GM19463 (cell line): ENCODE results near the gene WDR20.
"Not testable (repeated sequence)": the region's sequence is repeated elsewhere in the genome, so short reads cannot be mapped to it uniquely, and the experiment has no call there.

Experiments
- ATAC-seq: cut with Tn5 transposase; IDR thresholded peaks from one replicate; pipeline ENCODE4 v1.9.1; 2021; ENCODE audit warnings: mild to moderate bottlenecking, moderate library complexity; ENCODE audit not compliant: unreplicated experiment

Gene WDR20, protein sequence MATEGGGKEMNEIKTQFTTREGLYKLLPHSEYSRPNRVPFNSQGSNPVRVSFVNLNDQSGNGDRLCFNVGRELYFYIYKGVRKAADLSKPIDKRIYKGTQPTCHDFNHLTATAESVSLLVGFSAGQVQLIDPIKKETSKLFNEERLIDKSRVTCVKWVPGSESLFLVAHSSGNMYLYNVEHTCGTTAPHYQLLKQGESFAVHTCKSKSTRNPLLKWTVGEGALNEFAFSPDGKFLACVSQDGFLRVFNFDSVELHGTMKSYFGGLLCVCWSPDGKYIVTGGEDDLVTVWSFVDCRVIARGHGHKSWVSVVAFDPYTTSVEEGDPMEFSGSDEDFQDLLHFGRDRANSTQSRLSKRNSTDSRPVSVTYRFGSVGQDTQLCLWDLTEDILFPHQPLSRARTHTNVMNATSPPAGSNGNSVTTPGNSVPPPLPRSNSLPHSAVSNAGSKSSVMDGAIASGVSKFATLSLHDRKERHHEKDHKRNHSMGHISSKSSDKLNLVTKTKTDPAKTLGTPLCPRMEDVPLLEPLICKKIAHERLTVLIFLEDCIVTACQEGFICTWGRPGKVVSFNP

DNA sequence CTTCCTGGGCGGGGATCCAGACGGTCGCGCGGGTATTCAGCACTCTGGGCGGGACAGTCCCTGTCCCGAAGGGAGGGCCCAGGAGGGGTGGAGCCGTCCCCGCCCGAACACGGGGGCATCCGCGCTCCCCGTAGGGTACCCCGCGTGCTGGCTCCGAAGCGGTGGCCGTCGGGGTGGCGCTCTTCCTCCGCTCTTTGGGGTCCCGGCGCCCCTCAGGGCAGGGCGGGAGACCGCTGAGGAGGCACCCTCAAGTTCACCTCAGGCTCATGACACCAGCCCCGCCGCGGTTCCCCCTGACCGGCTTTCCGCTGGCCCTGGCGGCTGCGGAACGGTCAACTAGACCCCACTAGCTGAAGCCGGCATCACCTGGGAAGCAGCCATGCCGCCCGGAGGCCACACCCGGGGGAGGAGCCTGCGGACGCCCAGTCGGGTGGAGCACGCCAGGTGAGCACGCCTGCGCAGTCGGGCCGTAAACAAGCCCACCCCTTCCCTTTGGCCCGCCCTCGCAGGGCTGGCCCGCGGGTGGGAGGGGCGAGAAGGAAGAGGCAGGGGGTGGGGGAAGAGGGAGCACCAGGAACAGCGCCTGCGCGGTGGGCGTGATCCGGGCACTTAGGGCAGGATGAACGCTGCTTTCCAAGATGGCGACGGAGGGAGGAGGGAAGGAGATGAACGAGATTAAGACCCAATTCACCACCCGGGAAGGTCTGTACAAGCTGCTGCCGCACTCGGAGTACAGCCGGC, at the start of gene WDR20:
Gene WDR20, plus strand, starts transcription at position 612 of the 741 bp plus-strand sequence. Its CDS starts 27 bp downstream, at position 639.
- ATAC-seq = peak; percentile 88

DNA sequence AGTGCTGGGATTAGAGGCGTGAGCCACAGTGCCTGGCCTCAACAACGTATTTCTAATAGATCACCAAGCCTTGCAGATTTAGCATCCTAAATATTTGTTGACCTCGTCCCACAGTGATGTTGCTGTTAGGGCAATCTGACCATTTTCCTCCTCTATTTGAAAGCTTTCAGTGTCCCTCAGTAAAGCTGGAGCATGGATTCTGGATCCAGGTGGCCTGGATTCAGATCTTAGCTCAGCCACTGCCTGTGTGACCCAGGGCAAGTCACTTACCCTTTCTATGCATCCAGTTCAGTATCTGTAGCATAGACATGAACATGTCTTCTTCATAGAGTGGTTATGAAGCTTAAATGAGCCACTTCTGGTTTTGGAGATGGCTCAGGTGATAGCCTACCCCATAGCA, 49.0 kb upstream of the WDR20 start:
- ATAC-seq = no peak

DNA sequence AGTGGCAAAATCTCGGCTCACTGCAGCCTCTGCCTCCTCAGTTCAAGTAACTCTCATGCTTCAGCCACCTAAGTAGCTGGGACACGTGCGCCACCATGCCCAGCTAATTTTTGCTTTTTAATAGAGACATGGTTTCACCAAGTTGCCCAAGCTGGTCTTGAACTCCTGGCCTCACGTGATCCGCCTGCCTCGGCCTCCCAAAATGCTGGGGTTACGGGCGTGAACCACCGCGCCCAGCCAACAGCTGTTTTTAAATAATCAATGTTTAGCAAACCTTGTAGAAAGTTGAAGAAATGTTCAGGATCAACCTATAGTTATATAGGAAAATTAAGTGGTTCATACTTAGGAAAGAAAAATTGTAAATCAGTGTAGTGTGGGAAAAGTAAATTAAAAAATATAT, 46.9 kb upstream of the WDR20 start:
- ATAC-seq = no peak

DNA sequence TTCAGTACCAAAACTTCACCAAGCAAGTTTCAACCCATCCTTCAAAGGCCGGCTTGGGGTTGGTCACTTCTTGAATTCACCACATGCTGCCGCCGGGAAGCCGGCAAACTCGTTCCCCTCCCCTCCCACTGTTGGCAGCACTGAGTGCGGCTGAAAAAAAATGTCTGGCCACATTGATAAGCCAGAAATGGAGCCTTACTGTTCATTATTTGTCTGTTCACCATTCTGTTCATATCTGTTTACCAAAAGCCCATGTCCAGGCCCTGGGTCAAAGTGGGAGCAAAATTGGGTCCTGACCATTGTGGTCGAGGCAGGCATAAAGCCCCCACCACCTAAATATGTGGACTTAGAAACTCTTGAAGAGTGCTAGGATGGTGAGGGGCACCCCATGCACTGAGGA, 45.6 kb upstream of the WDR20 start:
- no peak for ATAC-seq

DNA sequence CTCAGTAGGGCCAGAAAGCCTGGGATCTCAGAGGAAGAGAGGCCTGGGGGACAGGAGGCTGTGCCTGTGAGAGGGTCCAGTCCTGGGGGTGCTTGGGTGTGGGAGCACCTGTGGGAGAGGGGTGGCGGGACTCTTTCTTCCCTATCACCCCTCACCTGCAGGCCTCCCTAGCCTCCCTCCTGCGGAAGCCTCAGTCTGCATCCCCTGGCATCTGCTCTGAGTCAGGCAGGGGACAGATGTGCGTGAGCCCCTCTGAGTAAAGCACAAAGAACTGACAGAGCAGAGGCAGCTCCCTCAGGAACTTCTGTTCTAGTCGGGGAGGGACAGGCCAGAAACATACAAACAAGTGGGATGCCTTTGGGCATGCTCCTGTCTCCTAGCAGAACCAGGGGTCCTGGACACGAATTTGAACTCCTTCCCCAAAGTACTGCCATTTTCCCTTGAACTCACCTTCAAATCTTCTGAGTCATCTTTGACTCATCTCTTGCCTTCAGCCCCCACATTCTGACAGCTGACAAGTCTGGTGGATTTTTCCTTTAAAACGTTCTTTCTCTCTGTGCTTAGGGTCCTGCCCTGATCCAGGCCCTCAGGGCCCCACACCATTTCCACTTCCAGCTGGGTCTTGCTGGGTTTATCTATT, 44.3 kb upstream of the WDR20 start:
- ATAC-seq = no peak

DNA sequence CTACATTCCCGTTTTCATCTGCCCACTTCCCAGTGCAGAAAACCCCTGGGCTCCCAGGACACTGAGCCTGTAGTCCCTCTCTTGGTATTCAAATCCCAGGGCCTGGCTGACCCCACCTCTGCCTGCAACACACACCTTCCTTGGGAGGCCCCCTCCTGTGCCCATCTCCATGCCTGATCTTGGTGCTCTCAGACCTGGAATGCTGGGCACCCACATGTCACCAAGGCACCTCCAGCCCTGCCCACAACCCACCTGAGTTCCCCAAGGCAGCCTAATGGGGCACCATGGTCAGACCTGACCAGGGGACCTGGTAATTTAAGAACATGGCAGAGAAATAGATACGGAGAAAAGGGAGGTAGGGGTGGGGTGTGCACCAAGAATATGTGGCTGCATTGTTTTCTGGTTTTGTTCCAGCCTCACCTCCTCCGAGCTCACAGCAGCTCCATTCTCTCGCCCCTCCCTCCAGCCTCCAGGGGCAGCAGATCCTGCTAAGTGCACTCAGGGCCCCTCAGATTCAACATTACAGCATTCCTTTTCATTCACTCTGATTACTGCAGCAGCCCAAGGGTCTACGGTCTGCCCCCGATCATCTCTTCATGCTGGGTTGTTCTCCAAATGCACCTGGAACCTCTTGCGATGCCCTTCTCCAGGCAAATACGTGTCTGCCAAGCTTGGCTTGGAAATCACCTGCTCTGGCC, 43.7 kb upstream of the WDR20 start:
- no peak for ATAC-seq

DNA sequence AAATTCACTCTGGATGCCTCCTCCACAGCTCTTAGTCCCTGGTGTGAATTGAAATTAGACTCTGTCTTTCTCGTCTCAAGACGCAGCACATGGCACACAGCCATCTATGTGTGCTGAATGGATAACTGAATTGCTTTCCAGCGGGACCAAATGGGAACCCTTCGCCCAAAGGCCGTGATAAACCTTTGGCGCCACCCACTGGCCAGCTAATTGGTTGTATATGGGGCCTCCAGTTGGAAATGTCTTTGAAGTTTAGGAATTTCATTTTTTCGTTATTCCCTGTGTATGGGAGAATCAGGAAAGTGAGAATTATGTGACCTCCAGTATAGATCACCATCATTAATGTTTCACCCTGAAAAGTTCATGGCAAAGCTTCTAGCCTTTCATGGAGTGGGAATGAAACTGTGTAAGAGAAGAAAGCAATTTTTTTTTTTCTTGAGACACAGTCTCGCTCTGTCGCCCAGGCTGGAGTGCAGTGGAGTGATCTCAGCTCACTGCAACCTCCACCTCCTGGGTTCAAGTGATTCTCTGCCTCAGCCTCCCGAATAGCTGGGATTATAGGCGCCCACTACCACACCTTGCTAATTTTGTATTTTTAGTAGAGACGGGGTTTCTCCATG, 43.0 kb upstream of the WDR20 start:
- no peak for ATAC-seq

DNA sequence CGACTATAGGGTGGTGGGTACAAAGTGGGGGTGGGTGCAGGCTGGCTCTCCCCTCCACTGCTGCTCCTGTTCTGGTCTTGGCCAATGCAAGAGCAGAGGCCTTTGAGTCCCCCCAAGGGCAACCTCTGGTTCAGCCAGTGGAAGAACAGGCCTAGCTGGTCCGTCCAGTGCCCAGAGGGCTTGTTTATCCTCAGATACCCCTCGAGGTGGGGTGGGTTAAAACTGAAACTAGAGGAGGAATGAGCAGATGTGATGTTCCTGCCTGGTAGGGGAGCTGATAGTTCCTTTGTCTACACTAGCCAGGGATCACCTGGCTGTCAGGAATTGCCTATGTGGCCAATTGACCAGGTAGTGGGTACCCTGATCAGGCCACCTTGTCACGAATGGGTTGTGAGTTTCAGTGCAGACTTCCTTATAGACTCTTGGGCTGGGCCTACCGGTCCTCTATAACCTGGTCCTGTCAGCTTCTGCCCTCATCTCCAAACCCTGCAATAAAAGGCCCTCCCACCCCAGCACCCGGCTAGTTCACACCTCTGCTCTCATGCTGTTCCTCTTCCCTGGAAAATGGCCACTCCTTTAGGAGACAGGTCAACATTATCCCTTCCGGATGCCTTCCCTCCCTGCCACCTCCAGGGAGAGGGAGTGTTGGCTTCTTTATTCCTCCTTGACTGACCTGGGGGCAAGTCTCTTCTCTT, 42.1 kb upstream of the WDR20 start:
- no peak for ATAC-seq

GRCh38 chr14:102103062-102103695, 36.5 kb upstream of the WDR20 start:
- peak; percentile 76 for ATAC-seq

DNA sequence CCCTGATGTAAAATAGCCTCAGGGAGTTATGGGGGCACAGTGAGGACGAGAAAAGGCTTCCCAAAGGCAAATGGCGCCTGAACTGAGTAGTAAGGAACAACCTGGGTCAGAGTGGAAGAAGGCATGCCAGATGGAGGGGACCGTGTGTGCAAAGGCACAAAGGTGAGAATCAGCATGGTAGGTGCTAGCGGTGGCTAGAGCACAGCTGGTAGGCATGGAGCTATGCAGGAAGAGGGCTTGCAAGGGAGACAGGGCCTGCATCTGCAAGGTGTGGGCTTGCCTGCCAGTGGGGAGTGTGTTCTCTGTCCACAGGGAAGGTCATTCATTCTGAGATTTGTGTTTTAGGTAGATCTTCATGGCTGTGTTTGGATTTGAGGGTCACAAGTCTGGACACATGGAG, 34.3 kb upstream of the WDR20 start:
- no peak for ATAC-seq

- not testable (repeated sequence) for ATAC-seq
These were observed 30.4 kb upstream of the WDR20 start for GRCh38 chr14:102109332-102109731.

- ATAC-seq = no peak
These were observed 28.6 kb upstream of the WDR20 start for GRCh38 chr14:102111101-102111500.

- ATAC-seq = no peak
These were observed 23.1 kb upstream of the WDR20 start for GRCh38 chr14:102116361-102117180.

GRCh38 chr14:102117852-102118251, 21.8 kb upstream of the WDR20 start:
- ATAC-seq = no peak

GRCh38 chr14:102120888-102121287, 18.8 kb upstream of the WDR20 start:
- ATAC-seq = no peak

- no peak for ATAC-seq
These were observed 18.1 kb upstream of the WDR20 start for GRCh38 chr14:102121567-102121966.

- no peak for ATAC-seq
These were observed 15.3 kb upstream of the WDR20 start for GRCh38 chr14:102124419-102124818.

DNA sequence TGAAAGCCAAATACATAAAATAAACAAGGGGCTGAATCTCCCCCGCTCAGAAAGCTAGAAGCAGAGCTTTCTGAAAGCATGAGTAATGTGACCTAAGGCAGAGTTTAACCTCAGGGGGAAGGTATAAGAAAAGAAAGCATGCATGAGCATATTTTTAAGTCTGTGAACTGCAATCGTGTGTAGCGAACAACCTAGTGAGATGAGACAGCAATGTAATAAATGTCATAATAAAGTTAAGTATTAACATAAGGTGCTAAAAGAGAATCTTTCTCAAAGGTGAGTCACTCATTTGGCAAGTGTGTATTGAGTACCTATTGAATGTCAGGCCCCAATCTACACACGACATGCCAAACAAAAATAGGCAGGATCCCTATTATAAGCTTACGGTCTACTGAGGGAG, 14.2 kb upstream of the WDR20 start:
- ATAC-seq = peak; percentile 90
